GM19395 (cell line): Measurements from ENCODE around the gene GPR183.

ENCODE experiments used
- ATAC-seq: cut with Tn5 transposase; IDR thresholded peaks from one replicate; pipeline ENCODE4 v1.9.1; 2021; ENCODE audit warnings: mild to moderate bottlenecking, moderate library complexity; ENCODE audit not compliant: unreplicated experiment

Gene GPR183

DNA sequence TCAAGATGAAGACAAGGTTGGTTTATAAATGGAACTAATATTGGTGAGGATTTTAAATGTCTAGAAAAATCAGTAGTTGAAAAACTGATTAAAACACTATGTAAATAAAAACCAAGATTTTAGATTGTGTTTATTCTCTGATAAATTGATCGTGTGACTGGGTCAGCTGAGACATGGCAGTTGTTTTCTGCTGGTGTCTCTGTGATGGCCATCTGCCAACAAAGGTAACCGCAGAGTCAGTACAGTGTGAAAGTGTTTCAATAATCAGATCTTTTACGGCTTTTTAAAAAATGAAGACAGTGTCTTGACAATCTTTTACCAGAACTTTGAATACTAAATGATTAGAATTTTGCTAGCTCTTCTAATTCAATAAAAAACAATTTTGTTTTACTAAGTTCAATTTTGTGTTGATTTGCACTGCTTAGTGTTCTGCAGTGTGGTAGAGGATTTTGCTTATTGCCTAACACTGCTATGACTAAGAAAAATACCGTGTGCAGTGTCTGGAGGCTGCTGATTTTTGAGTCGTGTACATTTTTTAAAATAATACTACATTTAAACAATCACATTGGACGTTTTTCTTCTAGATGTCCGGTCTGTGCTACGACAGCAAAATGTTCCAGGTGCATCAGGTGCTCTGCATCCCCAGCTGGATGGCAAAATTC is 32.7 kb upstream of the GPR183 start:
- ATAC-seq, result no peak

DNA sequence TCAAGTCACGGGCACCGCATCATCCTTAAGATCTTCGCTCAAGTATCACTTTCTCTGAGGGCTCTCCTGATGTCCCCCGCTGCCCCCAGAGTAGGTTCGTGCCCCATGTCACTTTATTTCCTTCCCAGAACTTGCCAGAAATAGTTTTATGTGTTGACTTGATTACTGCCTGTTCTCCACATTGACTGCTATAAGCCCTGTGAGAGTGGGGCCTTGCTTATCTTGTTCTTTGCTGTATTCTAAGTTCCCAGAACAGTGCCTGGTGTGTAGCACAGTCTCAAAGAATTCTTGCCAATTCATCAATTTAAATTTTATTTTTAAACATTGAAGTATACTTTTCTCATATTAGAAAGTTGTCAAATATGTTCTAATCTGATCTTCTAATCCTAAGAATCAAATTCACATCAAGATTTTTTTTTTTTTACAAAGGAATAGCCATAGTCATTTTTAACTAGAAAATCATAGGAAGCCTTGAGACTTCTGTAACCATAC is 32.1 kb upstream of the GPR183 start:
- ATAC-seq, result no peak

DNA sequence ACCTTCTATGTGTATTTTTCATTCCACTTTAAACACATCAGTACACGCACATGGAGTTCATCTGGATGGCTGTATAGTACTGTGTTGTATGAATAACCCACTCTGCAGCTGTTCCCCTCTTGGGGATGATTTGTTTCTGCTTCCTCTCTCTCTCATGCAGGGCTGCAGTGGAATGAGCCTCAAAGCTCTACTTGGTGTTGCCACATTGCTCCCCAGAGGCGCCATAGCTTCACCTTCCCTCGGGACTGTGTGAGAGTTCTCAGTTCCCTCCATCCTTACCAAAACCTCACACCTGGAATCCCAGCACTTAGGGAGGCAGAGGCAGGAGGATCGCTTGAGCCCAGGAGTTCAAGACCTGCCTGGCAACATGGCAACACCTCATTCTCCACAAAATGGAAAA is 28.4 kb upstream of the GPR183 start:
- ATAC-seq, result no peak

- ATAC-seq, result no peak
Measured at GRCh38 chr13:99335087-99335486, 27.9 kb upstream of the GPR183 start.

GRCh38 chr13:99334221-99334620 is 27.0 kb upstream of the GPR183 start:
- ATAC-seq, result no peak

DNA sequence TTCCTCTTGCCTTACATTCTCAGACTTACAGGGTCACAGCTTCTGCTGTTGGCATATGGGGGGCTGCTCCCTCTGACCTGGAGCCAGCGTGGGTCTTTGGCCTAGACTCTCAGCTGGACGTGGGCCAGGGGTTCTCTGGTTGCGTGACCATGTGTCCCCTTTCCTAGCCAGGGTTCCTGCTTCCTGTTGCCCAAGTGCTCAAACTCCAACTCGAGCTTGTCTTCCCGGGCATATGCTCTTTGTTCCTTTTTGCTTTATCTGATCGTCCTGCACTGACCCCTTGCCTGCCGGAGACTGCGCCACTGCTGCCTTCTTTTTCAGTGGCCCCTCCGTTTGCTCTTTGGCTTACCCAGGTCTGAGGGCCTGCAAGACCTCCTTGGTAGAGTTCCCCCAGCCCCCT is 25.3 kb upstream of the GPR183 start:
- ATAC-seq, result peak; percentile 14

- peak; percentile 89 for ATAC-seq
Measured at GRCh38 chr13:99331881-99332293, 24.7 kb upstream of the GPR183 start.

DNA sequence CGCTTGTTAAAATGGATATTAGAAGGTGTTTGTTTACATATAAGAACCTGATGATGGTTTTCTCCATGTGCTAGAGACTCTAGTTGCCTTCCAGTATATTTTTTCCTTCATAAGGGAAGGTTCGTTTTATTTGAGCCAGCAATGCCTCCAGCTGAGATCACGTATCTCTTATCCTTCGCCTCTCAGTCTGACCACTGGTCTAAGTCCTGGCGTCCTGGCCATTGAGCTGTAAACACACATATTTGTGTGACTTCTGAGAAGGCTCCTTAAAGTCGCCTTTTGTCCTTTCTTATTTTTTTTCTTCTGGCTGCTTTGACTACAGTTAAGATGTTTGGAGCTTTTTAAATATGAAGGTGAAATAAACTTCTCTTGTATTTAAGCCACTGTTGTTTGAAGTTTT is 23.7 kb upstream of the GPR183 start:
- ATAC-seq, result no peak

- ATAC-seq, result no peak
Measured at GRCh38 chr13:99329477-99329876, 22.3 kb upstream of the GPR183 start.

DNA sequence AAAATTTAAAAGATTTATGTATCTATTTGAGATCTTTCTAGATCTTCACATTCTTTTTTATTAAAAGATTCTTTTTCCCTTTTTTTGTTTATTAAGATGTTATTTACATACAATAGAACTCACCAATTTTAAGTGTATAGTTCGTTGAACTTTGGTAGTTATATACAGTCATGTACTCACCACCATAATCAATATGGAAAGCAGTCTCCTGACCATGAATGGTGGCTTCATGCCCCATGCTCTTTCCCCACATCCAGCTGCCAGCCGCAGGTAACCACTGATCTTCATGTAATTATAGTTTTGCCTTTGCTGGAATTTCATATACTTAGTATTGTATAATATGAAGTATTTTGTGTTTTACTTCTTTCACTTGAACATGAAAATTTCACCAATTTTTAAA is 20.6 kb upstream of the GPR183 start:
- ATAC-seq, result no peak

GRCh38 chr13:99327126-99327525 is 19.9 kb upstream of the GPR183 start:
- no peak for ATAC-seq

DNA sequence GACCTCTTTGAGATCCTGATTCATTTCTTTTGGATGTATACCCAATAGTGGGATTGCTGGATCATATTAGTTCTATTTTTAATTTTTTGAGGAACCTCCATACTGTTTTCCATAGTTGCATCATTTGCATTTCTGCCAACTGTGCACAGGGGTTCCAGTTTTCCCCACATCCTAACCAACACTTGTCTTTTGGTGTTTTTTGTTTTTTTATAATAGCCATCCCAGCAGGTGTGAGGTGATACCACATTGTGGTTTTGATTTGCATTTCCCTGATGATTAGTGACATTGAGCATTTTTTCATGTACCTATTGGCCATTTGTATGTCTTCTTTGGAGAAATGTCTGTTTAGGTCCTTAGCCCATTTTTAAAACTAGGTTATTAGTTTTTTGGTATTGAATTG is 18.8 kb upstream of the GPR183 start:
- no peak for ATAC-seq

DNA sequence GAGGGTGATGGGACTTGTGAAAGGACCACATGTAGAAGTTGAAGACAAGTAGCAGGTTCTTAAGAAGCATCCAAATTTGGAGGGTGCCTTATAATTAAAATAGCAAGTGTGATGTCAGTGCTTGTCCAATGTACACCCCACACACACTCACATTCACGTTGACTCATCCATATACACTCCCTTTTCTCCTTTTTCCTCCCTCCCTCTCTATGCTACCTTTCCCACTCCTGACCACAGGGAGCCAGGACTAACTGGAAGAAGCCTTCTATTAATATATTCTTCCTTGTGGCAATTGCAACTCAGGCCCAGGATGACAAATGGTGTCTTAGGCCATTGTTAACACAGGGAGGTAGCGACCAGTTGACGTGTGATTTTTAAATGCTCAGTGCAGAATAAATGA is 16.3 kb upstream of the GPR183 start:
- no peak for ATAC-seq

DNA sequence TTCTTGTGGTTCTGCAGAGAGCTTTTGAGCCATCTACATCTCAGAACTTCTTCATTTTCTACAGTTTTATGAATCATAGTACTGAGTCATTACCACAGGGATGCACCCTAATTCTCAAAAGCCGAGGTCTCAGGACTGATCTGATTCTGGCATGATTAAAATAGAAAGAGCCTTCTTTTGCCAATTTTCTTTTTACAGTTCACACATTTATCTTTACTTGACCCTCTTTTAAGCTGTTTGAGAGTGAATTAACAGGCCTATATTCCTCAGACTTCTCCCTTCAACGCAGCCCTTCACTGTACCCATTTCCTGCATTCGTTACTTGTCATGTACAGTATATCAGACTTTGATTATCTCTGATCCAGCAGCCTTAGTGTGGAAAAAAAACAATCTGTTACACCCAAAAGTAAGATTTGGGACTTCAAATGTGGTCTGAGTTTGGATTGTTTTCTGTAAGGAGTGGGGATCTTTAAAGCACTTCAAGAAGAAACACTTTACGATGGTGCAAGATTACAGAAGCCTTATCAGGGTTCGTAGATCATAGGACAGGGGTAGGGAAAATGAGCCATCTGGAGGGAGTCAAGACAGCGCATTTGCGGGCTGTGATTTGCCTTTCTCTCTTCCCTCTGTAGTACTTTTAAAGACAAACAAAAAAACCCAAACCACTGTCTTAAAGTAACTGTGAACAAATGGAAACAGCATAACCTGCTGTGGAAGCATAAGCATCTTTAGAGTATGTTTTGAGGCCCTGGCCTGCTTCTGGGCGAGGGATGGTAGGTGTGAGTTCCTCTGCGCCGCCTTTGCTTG is 15.3 kb upstream of the GPR183 start:
- peak; percentile 91 for ATAC-seq

DNA sequence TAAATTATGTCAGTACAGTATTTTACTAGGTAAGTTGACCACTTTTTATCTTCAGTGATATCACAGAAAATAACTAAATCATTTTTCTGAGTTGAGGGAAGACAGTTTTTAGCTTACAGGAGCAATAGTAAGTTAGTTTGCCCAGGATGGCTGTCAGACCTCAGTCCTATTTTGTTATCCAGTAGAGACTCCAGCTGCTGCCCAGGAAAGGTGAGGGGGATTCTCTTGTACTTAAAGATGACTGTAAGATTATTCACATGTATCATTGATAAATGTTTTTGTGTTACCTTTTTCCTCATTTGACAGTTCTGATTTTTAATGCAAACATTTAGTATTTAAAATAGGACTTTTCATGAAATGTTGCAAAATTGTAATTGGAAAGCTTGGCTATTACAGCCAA is 14.5 kb upstream of the GPR183 start:
- no peak for ATAC-seq

GRCh38 chr13:99320693-99321481 is 13.7 kb upstream of the GPR183 start:
- no peak for ATAC-seq

GRCh38 chr13:99316657-99317256 is 9.6 kb upstream of the GPR183 start:
- no peak for ATAC-seq

DNA sequence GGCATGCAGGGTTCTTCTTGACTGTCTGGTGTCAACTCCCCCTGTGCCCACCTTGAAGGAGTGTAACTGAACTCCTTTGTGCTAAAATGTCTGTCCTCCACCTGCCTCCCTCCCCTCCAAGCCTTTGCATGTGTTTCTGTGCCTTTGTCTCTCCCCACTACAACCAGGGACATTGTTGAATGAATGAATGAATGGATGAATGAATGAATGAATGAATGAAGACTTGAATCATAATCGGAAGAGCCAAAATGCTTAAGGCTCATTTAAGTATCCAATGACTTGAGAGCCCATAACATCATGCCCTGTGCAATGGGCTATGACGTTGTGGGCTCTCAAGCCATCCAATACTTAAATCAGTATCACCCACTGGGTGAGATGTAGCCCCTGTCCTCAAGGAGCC is 9.0 kb upstream of the GPR183 start:
- no peak for ATAC-seq

- ATAC-seq, result no peak
Measured at GRCh38 chr13:99315186-99315585, 8.0 kb upstream of the GPR183 start.

GRCh38 chr13:99314640-99315176 is 7.5 kb upstream of the GPR183 start:
- ATAC-seq, result no peak

DNA sequence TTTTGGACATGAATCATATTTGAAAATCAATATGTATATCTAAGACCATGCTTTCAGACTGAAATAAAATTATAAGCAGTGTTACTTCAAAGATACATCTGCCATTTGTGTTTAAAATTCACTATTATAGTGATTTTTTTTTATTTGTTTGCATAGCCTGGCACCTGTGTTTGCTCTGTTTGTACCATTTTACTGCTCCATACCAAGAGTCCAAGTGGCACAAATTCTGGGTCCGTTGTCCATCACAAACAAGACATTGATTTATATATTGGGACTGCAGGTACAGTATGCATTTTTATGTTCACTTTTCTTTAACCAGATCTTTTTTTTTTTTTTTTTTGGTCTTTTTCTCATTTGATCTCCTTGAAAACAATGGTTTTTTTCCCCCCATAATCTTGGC is 6.7 kb upstream of the GPR183 start:
- ATAC-seq, result no peak
